ENCODE measurements around the gene NAMPT.

DNA sequence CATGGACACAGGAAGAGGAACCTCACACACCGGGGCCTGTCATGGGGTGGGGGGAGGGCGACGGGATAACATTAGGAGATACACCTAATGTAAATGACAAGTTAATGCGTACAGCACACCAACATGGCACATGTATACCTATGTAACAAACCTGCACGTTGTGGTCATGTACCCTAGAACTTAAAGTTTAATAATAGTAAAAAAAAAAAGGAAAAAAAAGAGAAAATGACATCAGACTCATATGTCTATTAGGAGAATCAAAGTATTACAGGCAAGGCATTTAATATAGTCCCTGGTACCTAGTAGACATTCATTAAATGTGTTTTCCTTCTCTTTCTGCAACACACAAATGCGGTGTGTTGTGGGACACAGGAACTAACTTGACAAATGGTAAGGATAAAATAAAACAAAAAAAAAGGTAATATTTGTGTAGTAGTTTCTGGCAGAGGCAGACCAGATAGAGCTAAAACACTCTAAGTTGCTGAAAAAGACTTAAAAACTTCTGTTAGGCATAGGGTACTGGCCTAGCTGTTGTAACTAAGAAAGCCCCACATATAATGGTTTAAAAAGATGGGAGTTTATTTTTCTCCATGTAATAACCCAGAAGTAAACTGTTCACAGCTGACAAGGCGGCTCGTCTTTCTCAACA lies 68.8 kb downstream of the NAMPT start:
- TF ChIP-seq, protein P1, sequence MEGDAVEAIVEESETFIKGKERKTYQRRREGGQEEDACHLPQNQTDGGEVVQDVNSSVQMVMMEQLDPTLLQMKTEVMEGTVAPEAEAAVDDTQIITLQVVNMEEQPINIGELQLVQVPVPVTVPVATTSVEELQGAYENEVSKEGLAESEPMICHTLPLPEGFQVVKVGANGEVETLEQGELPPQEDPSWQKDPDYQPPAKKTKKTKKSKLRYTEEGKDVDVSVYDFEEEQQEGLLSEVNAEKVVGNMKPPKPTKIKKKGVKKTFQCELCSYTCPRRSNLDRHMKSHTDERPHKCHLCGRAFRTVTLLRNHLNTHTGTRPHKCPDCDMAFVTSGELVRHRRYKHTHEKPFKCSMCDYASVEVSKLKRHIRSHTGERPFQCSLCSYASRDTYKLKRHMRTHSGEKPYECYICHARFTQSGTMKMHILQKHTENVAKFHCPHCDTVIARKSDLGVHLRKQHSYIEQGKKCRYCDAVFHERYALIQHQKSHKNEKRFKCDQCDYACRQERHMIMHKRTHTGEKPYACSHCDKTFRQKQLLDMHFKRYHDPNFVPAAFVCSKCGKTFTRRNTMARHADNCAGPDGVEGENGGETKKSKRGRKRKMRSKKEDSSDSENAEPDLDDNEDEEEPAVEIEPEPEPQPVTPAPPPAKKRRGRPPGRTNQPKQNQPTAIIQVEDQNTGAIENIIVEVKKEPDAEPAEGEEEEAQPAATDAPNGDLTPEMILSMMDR (IDR thresholded peaks at IDR 0.05; ENCODE audit: low read length), result no peak
- TF ChIP-seq EZH2 (IDR thresholded peaks at IDR 0.05; ENCODE audit: borderline replicate concordance, low read length), result no peak
